H1 (cell line): ENCODE data around the gene MSANTD4. TPM values are rescaled to one million over a fixed set of nuclear protein-coding genes. Genes with fewer than 3 reads are reported as not detected.

ENCODE experiments used
- CBX8 ChIP-seq: fragments of 300-800, 300-1000 bp; sonication (generic); IDR thresholded peaks from 2 replicates; pipeline ENCODE4 v1.7.1; 2016; ENCODE audit warnings: low read depth, low read length, borderline replicate concordance
- HDAC6 ChIP-seq: IDR thresholded peaks from one replicate; pipeline ENCODE4 v1.7.1; 2012; ENCODE audit warnings: low read depth, mild to moderate bottlenecking, inconsistent platforms, low read length, moderate library complexity
- KDM1A ChIP-seq: fragments of 200-600, 300-600 bp; sonication (generic); IDR thresholded peaks from 2 replicates; pipeline ENCODE4 v1.7.1; 2016; ENCODE audit warnings: mild to moderate bottlenecking, low read length, borderline replicate concordance
- MAFK ChIP-seq: IDR thresholded peaks from 2 replicates; pipeline ENCODE4 v1.6.1; 2012; ENCODE audit warnings: low read depth, mild to moderate bottlenecking, improper control_type of control experiment, low read length
- NANOG ChIP-seq: IDR thresholded peaks from 2 replicates; pipeline ENCODE4 v1.6.1; 2011; ENCODE audit warnings: low read length, low read depth, mild to moderate bottlenecking, inconsistent platforms; ENCODE audit not compliant: insufficient read depth, poor library complexity, severe bottlenecking
- NRF1 ChIP-seq: IDR thresholded peaks from 2 replicates; pipeline ENCODE4 v1.6.1; 2011; ENCODE audit warnings: mild to moderate bottlenecking, low read depth, low read length, improper control_type of control experiment
- SAP30 ChIP-seq: fragments of 300-600 bp; sonication (generic); IDR thresholded peaks from 2 replicates; pipeline ENCODE4 v1.7.1; 2012; ENCODE audit warnings: low read length, moderate library complexity, mild to moderate bottlenecking, inconsistent platforms; ENCODE audit not compliant: insufficient read depth, insufficient replicate concordance
- SIRT6 ChIP-seq: IDR thresholded peaks from one replicate; pipeline ENCODE4 v1.7.1; 2012; ENCODE audit warnings: low read length, inconsistent platforms
- polyA plus RNA-seq, 7 experiments: library from polyadenylated mRNA; depleted of rRNA in 3 of 7; stranded (reverse) in 5 of 7; unstranded in 2 of 7; fragments of >200 nt in 5 of 7; fragments of 200-250 nt in 2 of 7; gene quantifications; 1 replicate in 5 of 7; 2 replicates in 1 of 7; 4 replicates in 1 of 7; pipeline versions ENCODE4 v1.2.1 to v1.2.3, GENCODE V29; 2011 to 2013; ENCODE audit warnings: missing spikeins in 2 of 7, mixed read lengths in 2 of 7
- total RNA-seq: library from RNA; stranded (reverse); fragmentation: NEBNext Ultra II Directional; extraction: Animal tissue kit (Norgen Biotek cat#: 25700); gene quantifications from 2 replicates; pipeline ENCODE4 v1.2.1, GENCODE V29; 2021

Gene MSANTD4
- total and polyA plus RNA-seq, 2 of the 8 experiments (the other 6 are each of a cell fraction or from before 2014, with no cell fraction given), result 5.1 to 21.9 TPM

GRCh38 chr11:105991888-105992287, 30.2 kb downstream of the MSANTD4 start (continued):
- TF ChIP-seq HDAC6, result no peak
- no peak for TF ChIP-seq MAFK
- no peak for TF ChIP-seq SIRT6
- TF ChIP-seq SAP30, result no peak
- no peak for TF ChIP-seq NANOG
- TF ChIP-seq CBX8, result no peak
- no peak for TF ChIP-seq NRF1
- no peak for TF ChIP-seq KDM1A
